ENCODE data around the gene STUM.

The STUM gene

DNA sequence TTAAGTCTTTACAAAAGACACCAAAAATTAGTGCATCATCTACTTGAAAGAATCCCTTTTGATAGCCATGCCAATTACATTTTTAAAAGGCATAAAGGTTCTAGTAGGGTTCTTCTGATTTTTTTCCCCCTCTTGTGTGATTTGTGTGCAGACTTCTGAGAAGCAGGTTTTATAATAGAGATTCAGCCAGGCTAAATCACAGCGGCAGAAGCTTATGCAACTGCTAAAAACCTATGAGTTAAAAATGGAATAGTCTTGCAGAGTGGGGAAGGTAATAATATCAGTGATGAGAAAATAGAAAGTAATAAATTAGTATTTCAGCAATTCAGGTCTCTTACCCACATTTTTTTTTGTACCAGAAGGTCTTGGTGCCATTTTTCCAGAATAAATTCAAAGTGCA lies 17.7 kb downstream of the STUM start:
- ATAC-seq, result no peak
- Mint-ChIP-seq H3K27me3 (peaks cover 9% of the 10 kb centered on the region), H3K4me1 (peaks cover 15% of the 10 kb centered on the region), H3K27ac (no peak overlapping the region), H3K36me3 (no peaks in the 10 kb centered on the region), H3K4me3 (no peak overlapping the region), H3K9me3 (no peaks in the 10 kb centered on the region)

DNA sequence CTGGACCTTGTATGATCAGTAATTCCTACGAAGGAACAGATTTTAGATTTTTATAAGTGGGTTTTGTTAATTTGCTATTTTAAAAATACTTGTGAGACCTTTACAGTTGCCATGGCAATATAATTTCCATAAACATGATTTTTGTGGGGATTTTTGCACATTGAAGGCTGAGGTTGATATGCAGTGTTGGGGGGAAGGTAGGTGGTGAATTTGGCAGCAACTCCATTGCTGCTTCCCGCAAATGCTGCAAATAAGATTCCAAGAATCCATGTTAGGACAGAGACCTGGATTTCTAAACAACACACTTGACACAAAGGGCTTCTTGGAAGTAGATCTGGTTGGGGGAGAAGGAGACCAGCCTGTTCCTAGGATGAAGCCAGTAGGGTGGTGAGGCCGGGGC lies 18.2 kb downstream of the STUM start:
- Mint-ChIP-seq H3K27ac (no peak overlapping the region), H3K4me3 (no peak overlapping the region), H3K9me3 (no peaks in the 10 kb centered on the region), H3K27me3 (peaks cover 9% of the 10 kb centered on the region), H3K4me1 (peaks cover 15% of the 10 kb centered on the region), H3K36me3 (no peaks in the 10 kb centered on the region)
- no peak for ATAC-seq

GRCh38 chr1:226568077-226568831 lies 19.7 kb downstream of the STUM start:
- H3K4me3 Mint-ChIP-seq, result no peak overlapping the region
- peaks cover 15% of the 10 kb centered on the region for H3K4me1 Mint-ChIP-seq
- no peak overlapping the region for H3K27ac Mint-ChIP-seq
- no peaks in the 10 kb centered on the region for H3K36me3 Mint-ChIP-seq
- no peak for ATAC-seq
- peaks cover 9% of the 10 kb centered on the region for H3K27me3 Mint-ChIP-seq
- no peaks in the 10 kb centered on the region for H3K9me3 Mint-ChIP-seq

- Mint-ChIP-seq H3K36me3 (no peaks in the 10 kb centered on the region), H3K27ac (no peak overlapping the region), H3K27me3 (peaks cover 9% of the 10 kb centered on the region), H3K4me3 (no peak overlapping the region), H3K4me1 (peaks cover 15% of the 10 kb centered on the region), H3K9me3 (no peaks in the 10 kb centered on the region)
- peak; percentile 56 for ATAC-seq
Measured at GRCh38 chr1:226568975-226569741, 20.6 kb downstream of the STUM start.

DNA sequence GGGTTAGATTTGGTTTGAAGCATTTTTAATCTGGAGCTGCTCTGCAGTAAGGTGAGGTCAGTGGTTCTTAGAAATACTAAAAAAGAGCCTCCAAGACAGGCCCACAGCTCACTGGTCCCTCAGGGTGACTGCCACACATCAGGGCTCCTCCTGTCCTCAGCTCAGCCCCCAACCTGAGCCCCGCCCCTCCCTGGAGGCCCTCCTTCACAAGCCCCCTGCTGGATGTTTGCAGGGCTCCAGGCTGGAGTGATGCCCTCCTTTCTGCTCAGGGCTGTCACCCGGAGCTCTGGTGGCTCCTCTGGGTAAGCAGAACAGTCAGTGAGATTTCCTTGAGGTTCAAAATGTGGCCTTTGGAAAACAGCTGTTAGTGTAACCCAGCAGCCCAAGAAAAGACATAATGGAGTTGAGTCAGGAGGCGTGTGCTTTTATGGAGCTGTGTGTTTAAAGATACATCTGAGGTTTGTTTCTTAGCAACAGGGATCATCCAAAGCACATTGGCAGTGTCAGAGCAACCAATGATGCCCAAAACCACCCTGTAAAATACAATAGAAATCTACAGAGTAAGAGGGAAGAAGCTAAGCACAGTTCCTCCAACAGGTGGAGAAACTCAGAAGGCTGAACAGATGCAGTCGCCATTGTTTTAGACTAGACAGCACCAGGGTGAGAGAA lies 21.4 kb downstream of the STUM start:
- peaks cover 15% of the 10 kb centered on the region for H3K4me1 Mint-ChIP-seq
- ATAC-seq, result peak; percentile 70
- no peak overlapping the region for H3K4me3 Mint-ChIP-seq
- no peak overlapping the region for H3K27ac Mint-ChIP-seq
- no peaks in the 10 kb centered on the region for H3K9me3 Mint-ChIP-seq
- H3K36me3 Mint-ChIP-seq, result no peaks in the 10 kb centered on the region
- peaks cover 9% of the 10 kb centered on the region for H3K27me3 Mint-ChIP-seq

DNA sequence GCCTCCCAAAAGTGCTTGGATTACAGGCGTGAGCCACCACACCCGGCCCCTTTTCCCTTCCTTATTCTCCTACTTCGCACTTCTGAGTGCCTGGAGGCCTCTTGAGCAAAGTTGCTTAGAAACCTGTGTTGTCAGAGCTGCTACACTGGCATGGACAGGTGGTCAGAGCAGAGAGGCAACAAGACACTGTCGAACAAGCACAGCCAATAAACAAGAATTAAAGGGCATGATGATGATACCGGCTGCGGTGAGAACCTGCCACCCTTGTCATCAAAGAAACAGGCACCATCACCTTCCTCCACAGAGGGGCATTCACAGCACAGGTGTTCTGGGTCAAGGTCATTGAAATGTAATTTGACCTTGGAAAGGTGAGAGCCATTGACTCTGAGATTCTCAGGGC lies 23.3 kb downstream of the STUM start:
- no peak for ATAC-seq
- no peak overlapping the region for H3K4me3 Mint-ChIP-seq
- peaks cover 7% of the 10 kb centered on the region for H3K27me3 Mint-ChIP-seq
- no peaks in the 10 kb centered on the region for H3K9me3 Mint-ChIP-seq
- no peaks in the 10 kb centered on the region for H3K36me3 Mint-ChIP-seq
- peaks cover 15% of the 10 kb centered on the region for H3K4me1 Mint-ChIP-seq
- H3K27ac Mint-ChIP-seq, result no peak overlapping the region

DNA sequence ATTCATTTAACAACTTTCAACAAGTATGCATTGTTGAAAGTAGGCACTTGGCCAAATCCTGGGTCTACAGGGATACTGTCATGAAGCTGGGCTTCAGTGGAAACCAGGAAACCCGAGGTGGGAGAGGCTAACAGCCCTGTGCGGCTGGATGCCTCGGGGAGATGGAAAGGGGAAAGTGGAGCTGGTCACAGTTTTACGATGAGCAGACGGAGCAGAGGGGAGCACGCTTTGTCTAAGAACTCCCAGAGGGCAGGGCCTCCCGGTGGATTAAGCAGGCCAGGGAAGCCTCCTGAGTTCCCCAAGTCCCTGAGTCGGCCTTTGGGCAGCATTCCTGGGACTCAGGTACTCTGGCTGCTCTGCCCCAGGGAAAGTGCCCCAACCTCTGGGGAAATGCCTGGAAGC lies 23.8 kb downstream of the STUM start:
- Mint-ChIP-seq H3K27me3 (peaks cover 2% of the 10 kb centered on the region), H3K4me1 (peaks cover 15% of the 10 kb centered on the region), H3K4me3 (no peak overlapping the region), H3K9me3 (no peaks in the 10 kb centered on the region), H3K36me3 (no peaks in the 10 kb centered on the region), H3K27ac (no peak overlapping the region)
- ATAC-seq, result no peak

GRCh38 chr1:226574044-226574443 lies 25.5 kb downstream of the STUM start:
- no peak for ATAC-seq
- no peaks in the 10 kb centered on the region for H3K27me3 Mint-ChIP-seq
- H3K27ac Mint-ChIP-seq, result no peak overlapping the region
- H3K4me3 Mint-ChIP-seq, result no peak overlapping the region
- no peaks in the 10 kb centered on the region for H3K9me3 Mint-ChIP-seq
- no peaks in the 10 kb centered on the region for H3K36me3 Mint-ChIP-seq
- peaks cover 15% of the 10 kb centered on the region for H3K4me1 Mint-ChIP-seq

DNA sequence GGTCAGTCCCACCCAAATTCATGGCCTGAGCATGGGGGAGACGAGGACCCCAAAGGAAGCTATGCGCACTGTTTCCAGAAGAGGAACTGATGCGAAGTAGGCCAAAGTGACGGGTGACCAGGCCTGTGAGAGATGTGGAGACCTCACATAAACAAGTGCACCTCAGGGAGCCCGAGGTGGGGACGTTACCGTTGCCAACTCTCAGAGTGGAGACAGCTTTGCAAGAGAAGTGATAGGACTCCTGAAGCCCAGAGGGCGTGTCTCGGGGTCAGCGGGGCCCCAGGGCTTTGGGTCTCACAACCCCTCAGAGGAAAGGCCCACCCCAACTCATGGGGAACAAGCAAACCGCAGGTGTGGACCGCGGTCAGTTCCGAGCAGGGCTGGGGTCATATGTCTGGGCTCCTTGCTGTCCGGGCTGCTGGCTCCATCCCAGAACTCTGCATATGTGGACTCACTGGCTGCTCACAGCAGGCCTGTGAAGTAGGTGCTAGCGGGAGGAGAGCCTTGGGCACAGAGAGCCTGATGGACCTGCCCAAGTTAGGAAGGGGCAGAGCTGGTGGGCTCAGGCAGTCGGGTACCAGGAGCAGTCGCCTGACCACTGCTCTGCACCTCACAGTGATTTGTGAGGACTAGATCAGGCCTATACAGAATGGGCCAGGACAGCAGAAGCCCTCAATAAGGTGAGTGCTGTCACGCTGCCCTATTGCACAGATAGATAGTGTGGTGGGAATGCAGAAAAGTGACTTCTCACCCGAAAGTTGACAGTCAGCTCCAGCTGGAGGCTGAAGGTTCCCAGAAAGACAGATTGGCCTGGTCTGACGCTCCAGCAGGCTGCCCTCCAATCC lies 26.2 kb downstream of the STUM start:
- Mint-ChIP-seq H3K27ac (no peak overlapping the region), H3K4me1 (peaks cover 8% of the 10 kb centered on the region), H3K27me3 (no peaks in the 10 kb centered on the region), H3K4me3 (no peak overlapping the region), H3K9me3 (no peaks in the 10 kb centered on the region), H3K36me3 (no peaks in the 10 kb centered on the region)
- ATAC-seq, result no peak

DNA sequence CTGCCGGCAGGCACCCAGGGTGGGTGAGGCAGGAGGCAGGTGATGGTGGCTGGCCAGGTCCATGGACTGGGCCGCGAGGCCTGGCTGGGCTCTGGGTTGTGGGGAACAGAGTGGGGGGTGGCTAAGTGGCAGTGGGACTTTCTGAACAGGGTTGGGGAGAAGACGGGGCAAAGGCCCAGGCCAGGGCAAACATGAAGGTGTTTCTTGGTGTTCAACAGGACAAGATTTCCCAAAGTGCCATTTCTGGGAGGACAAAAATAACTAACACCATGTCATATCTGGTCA lies 26.8 kb downstream of the STUM start:
- peaks cover 2% of the 10 kb centered on the region for H3K4me1 Mint-ChIP-seq
- no peaks in the 10 kb centered on the region for H3K9me3 Mint-ChIP-seq
- H3K27me3 Mint-ChIP-seq, result no peaks in the 10 kb centered on the region
- no peaks in the 10 kb centered on the region for H3K36me3 Mint-ChIP-seq
- H3K4me3 Mint-ChIP-seq, result no peak overlapping the region
- H3K27ac Mint-ChIP-seq, result no peak overlapping the region
- ATAC-seq, result no peak

DNA sequence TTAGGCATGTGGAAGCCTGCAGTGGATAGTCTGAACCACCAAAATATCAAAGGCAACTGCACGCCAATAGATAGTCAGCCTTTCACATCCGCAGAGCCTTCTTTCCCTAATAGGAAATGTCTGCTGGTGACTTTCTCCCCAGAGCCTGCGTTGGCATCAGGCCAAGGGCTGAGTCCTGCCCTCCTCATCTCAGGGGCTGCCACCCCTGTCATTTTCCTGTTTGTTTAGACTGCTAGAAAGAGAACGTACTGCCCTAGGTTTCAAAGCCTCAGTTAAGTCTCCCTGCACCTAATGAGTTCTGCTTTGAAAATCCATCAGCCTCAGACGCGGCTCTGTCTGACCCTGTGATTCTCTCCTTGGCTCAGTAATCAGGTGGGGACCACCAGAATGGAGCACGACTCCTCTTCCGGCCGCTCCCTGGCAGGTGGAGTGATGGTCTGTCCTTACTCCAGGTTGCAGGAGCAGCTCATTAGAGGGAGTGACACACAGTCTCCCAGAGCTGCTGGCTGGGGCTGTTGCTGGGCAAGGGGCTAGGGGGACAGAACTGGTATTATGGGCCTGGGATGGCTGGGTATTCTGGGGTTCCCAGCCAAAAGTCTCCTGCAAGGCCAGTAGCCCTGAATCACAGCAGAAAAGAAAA lies 27.3 kb downstream of the STUM start:
- no peaks in the 10 kb centered on the region for H3K27me3 Mint-ChIP-seq

DNA sequence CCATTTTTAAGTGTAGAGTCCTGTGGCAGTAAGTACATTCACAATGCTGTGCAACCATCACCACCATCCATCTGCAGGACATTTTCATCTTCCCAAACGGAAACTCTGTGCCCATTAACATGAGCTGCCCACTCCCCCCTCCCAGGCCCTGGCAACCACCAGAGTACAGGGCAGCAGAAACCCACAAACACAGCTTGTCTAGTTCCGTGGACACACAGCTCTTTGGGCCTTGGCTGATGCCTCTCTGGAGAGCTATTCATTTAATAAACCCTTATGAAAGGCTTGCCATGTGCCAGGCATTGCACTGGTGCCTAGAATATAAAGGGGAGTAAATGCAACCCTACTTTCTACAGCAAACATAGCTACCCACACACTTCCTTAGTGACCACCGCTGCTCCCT lies 28.0 kb downstream of the STUM start:
- H3K4me1 Mint-ChIP-seq, result no peaks in the 10 kb centered on the region
- H3K4me3 Mint-ChIP-seq, result no peak overlapping the region
- ATAC-seq, result no peak
- H3K27me3 Mint-ChIP-seq, result no peaks in the 10 kb centered on the region
- H3K36me3 Mint-ChIP-seq, result no peaks in the 10 kb centered on the region
- no peaks in the 10 kb centered on the region for H3K9me3 Mint-ChIP-seq
- H3K27ac Mint-ChIP-seq, result no peak overlapping the region

More for the DNA sequence above, 27.3 kb downstream of the STUM start:
- H3K27ac Mint-ChIP-seq, result no peak overlapping the region
- ATAC-seq, result no peak
- H3K4me1 Mint-ChIP-seq, result no peaks in the 10 kb centered on the region
- H3K4me3 Mint-ChIP-seq, result no peak overlapping the region
- no peaks in the 10 kb centered on the region for H3K36me3 Mint-ChIP-seq
- no peaks in the 10 kb centered on the region for H3K9me3 Mint-ChIP-seq

GRCh38 chr1:226577401-226578180 lies 29.0 kb downstream of the STUM start:
- H3K36me3 Mint-ChIP-seq, result no peaks in the 10 kb centered on the region
- no peaks in the 10 kb centered on the region for H3K4me1 Mint-ChIP-seq
- H3K27ac Mint-ChIP-seq, result no peak overlapping the region
- ATAC-seq, result no peak
- no peaks in the 10 kb centered on the region for H3K27me3 Mint-ChIP-seq
- no peak overlapping the region for H3K4me3 Mint-ChIP-seq
- H3K9me3 Mint-ChIP-seq, result no peaks in the 10 kb centered on the region

DNA sequence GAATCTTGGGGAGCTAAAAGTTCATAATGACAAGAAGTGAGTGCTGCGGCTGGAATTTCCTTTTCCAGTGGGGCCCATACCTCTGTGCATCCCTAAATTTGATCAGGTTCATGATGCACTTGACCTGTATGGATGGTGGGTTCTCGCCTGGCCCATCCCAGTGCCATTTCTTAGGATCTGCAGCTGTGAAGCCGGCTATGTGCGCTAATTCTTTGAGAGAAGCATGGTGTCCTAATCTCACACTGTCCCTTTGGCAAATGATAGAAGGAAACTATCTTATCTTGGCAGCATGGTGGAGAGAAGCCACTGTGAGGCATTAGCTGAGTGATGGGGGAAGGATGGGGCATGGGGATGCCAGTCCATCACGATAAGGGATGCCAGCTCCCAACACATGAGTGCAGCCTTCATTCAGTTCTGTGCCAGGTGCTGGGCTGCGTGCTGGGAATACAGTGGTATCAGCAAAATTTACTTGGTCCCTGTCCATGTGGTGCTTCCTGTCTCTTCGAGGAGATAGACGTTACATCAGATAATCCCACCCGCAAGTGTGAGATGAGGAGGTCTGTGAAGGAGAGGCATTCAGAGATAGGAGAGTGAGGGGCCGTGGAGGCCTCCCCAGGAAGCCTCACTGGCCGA lies 30.5 kb downstream of the STUM start:
- H3K9me3 Mint-ChIP-seq, result no peaks in the 10 kb centered on the region
- no peak overlapping the region for H3K27ac Mint-ChIP-seq
- H3K4me3 Mint-ChIP-seq, result no peak overlapping the region
- no peaks in the 10 kb centered on the region for H3K36me3 Mint-ChIP-seq
- no peaks in the 10 kb centered on the region for H3K27me3 Mint-ChIP-seq
- H3K4me1 Mint-ChIP-seq, result no peaks in the 10 kb centered on the region
- ATAC-seq, result no peak

Data from stimulated activated memory B cell treated with anti-CD40 and anti-IgM and Interleukin-4, amounts not matched to agents 10 μg/mL and 1 μg/mL and 100 μg/mL, for 72 hours (primary cell).